ENCODE measurements around the gene CLASRP. TPM values are rescaled to one million over a fixed set of nuclear protein-coding genes. Genes with fewer than 3 reads are reported as not detected.

CLASRP gene
- total RNA-seq, 1 experiment from 2014 or later = 88.0 TPM

- TF ChIP-seq AFF4 (CRISPR knock-in tag; IDR thresholded peaks at IDR 0.05; ENCODE audit: borderline replicate concordance) (no peak), NR2C2 (CRISPR knock-in tag; IDR thresholded peaks at IDR 0.05) (no peak), TP53 (CRISPR knock-in tag; IDR thresholded peaks at IDR 0.05) (no peak)
Observed at GRCh38 chr19:45102481-45102880, 63.6 kb downstream of the CLASRP start (continued).

- ChIA-PET CTCF (interaction anchor here (0.6 to 3.0 kb wide), 9 partner anchors 9 to 62 kb away, joined by 3 to 11 read pairs (median 3); partner anchors contain the start of genes GEMIN7 and PPP1R37), POLR2A (interaction anchor here (1.3 to 1.6 kb wide), 2 partner anchors 10 to 12 kb away, joined by 3 to 6 read pairs; partner anchors contain the start of gene PPP1R37)
- Mint-ChIP-seq H3K9me3 (no peaks in the 10 kb centered on the region), H3K36me3 (no peaks in the 10 kb centered on the region), H3K4me3 (no peak overlapping the region), H3K27me3 (ENCODE audit: low read depth) (no peaks in the 10 kb centered on the region), H3K27ac (no peak overlapping the region), H3K4me1 (peaks cover 42% of the 10 kb centered on the region)
- ATAC-seq (no peak), DNase-seq (ENCODE audit: low spot score) (no peak)
- TF ChIP-seq ZNF671 (CRISPR knock-in tag; IDR thresholded peaks at IDR 0.05) (no peak), JUN (CRISPR knock-in tag; IDR thresholded peaks at IDR 0.05) (no peak)
Observed at GRCh38 chr19:45103156-45103507, 64.3 kb downstream of the CLASRP start.

- ChIA-PET CTCF (interaction anchor here (0.6 to 3.0 kb wide), 8 partner anchors 9 to 61 kb away, joined by 3 to 11 read pairs (median 4); partner anchors contain the start of genes GEMIN7 and PPP1R37), POLR2A (interaction anchor here (1.3 to 1.6 kb wide), 2 partner anchors 11 to 12 kb away, joined by 3 to 6 read pairs; partner anchors contain the start of gene PPP1R37)
- ATAC-seq (peak; percentile 26), DNase-seq (ENCODE audit: low spot score) (no peak)
- Mint-ChIP-seq H3K36me3 (no peaks in the 10 kb centered on the region), H3K9me3 (no peaks in the 10 kb centered on the region), H3K4me1 (peaks cover 37% of the 10 kb centered on the region), H3K27me3 (ENCODE audit: low read depth) (no peaks in the 10 kb centered on the region), H3K27ac (peak overlapping the region; percentile 69; the same call in 1 of the 2 replicates), H3K4me3 (no peak overlapping the region)
- TF ChIP-seq JUN (CRISPR knock-in tag; IDR thresholded peaks at IDR 0.05) (no peak), ZBTB43 (CRISPR knock-in tag; IDR thresholded peaks at IDR 0.05) (no peak), NR2C2 (CRISPR knock-in tag; IDR thresholded peaks at IDR 0.05) (no peak), ELF4 (CRISPR knock-in tag; IDR thresholded peaks at IDR 0.05; ENCODE audit: low read depth) (no peak), SP1 (CRISPR knock-in tag; conservative IDR thresholded peaks at IDR 0.05) (no peak), TCF7 (CRISPR knock-in tag; IDR thresholded peaks at IDR 0.05; ENCODE audit: low read depth) (no peak), MYBL2 (CRISPR knock-in tag; IDR thresholded peaks at IDR 0.05) (no peak), ZNF232 (CRISPR knock-in tag; IDR thresholded peaks at IDR 0.05) (no peak), HMGA2 (CRISPR knock-in tag; IDR thresholded peaks at IDR 0.05) (no peak), OVOL2 (CRISPR knock-in tag; IDR thresholded peaks at IDR 0.05; ENCODE audit: borderline replicate concordance) (no peak), ZNF425 (CRISPR knock-in tag; conservative IDR thresholded peaks at IDR 0.05) (no peak), EMX1 (CRISPR knock-in tag; IDR thresholded peaks at IDR 0.05) (no peak), CREB1 (CRISPR knock-in tag; IDR thresholded peaks at IDR 0.05) (no peak), ZNF281 (CRISPR knock-in tag; IDR thresholded peaks at IDR 0.05) (no peak), ESRRA (CRISPR knock-in tag; IDR thresholded peaks at IDR 0.05; ENCODE audit: borderline replicate concordance) (no peak), CREM (CRISPR knock-in tag; IDR thresholded peaks at IDR 0.05) (no peak), SMAD4 (CRISPR knock-in tag; IDR thresholded peaks at IDR 0.05) (no peak)
Observed at GRCh38 chr19:45103508-45104319, 64.9 kb downstream of the CLASRP start.
